SK-N-MC (cell line): Measurements from ENCODE around the gene ZNF428.

Source experiments
- EZH2 ChIP-seq: fragments of 200-600 bp; sonication (generic); IDR thresholded peaks from one replicate; pipeline ENCODE4 v1.6.1; 2017; ENCODE audit warnings: antibody characterized with exemption
- POLR2AphosphoS5 ChIP-seq: IDR thresholded peaks from 2 replicates; pipeline ENCODE4 v1.6.1; 2012; ENCODE audit warnings: mild to moderate bottlenecking, low read depth, low read length, borderline replicate concordance

DNA sequence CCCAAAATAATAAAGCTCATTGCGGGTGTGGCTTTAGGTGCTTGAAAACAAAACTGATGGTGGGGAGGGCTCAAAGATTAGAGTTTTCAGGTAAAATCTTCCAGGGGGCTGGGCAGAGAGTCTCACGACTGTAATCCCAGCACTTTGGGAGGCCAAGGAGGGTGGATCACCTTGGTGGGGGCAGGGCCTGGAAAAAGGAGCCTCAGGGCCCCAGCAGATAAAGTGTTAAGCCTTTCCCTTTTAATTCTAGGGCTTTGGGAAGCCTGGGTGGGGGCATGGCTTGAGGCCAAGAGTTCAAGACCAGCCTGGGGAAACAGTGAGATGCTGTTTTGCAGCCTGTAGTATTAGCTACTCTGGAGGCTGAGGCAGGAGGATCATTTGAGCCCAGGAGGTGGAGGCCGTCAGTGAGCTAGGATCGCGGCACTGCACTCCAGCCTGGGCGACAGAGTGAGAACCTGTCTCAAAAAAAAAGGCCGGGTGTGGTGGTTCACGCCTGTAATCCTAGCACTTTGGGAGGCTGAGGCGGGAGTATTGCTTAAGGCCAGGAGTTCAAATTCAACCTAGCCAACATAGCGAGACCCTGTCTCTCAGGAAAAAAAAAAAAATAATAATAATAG is 25.2 kb downstream of the ZNF428 start:
- no peak for TF ChIP-seq EZH2
- TF ChIP-seq POLR2AphosphoS5, result no peak
